ENCODE measurements around the gene RFC2. TPM values are rescaled to one million over a fixed set of nuclear protein-coding genes. Genes with fewer than 3 reads are reported as not detected.

The RFC2 gene
- total RNA-seq, 2 experiments from 2014 or later, result 77.4 to 79.2 TPM

GRCh38 chr7:74230446-74231231 is 23.6 kb downstream of the RFC2 start:
- H3K9me2 ChIP-seq (ENCODE audit: insufficient read depth, low read length), result no peaks in the 10 kb centered on the region
- peaks cover 40% of the 10 kb centered on the region for H3K4me1 ChIP-seq (ENCODE audit: insufficient read depth, low read length, poor library complexity, severe bottlenecking)
- no peak overlapping the region for H2AFZ ChIP-seq (ENCODE audit: low read length)
- ChIA-PET CTCF (ENCODE audit: unreplicated experiment) (interaction anchor here (0.9 kb wide), 1 partner anchor 171 kb away, joined by 3 read pairs; no protein-coding TSS in a partner anchor), POLR2A (interaction anchor here (0.8 to 1.5 kb wide), 2 partner anchors 11 to 52 kb away, joined by 3 to 5 read pairs; no protein-coding TSS in a partner anchor)
- H3K4me3 ChIP-seq (ENCODE audit: low read depth, low read length, poor library complexity, severe bottlenecking), result no peak overlapping the region
- H3K27ac ChIP-seq (ENCODE audit: low read depth, low read length, poor library complexity, severe bottlenecking), result peak overlapping the region; percentile 48
- peak; percentile 68 for DNase-seq (ENCODE audit: low spot score)
- no TSS peak for BruUV-seq (replicated peaks)
- H4K20me1 ChIP-seq (ENCODE audit: insufficient read depth, low read length), result 0 out of 2 replicates have a peak, but pooled peaks cover 7% of the 10 kb centered on the region
- intact Hi-C loops (cut with micrococcal nuclease; ENCODE audit: unreplicated experiment), result no loop called here
- H3K79me2 ChIP-seq (ENCODE audit: insufficient read depth, low read depth, low read length), result no peaks in the 10 kb centered on the region
- H3K36me3 ChIP-seq (ENCODE audit: insufficient read depth, low read length), result peaks cover 94% of the 10 kb centered on the region
- H3K4me2 ChIP-seq (ENCODE audit: low read length), result no peak overlapping the region
- TF ChIP-seq EZH2phosphoT487 (IDR thresholded peaks at IDR 0.05; ENCODE audit: borderline replicate concordance, low read depth, low read length), result no peak
- TF ChIP-seq CTCF (conservative IDR thresholded peaks at IDR 0.05; ENCODE audit: low read length), result no peak
- H3K9me3 ChIP-seq (ENCODE audit: low read length), result no peaks in the 10 kb centered on the region

- H3K4me1 ChIP-seq (ENCODE audit: insufficient read depth, low read length, poor library complexity, severe bottlenecking), result peaks cover 26% of the 10 kb centered on the region
- peaks cover 94% of the 10 kb centered on the region for H3K36me3 ChIP-seq (ENCODE audit: insufficient read depth, low read length)
- H3K4me2 ChIP-seq (ENCODE audit: low read length), result no peak overlapping the region
- ChIA-PET POLR2A (interaction anchor here (0.8 to 1.5 kb wide), 2 partner anchors 13 to 50 kb away, joined by 3 to 5 read pairs; no protein-coding TSS in a partner anchor), CTCF (ENCODE audit: unreplicated experiment) (no interaction called here)
- TSS peak; percentile 94 for BruUV-seq (replicated peaks)
- H2AFZ ChIP-seq (ENCODE audit: low read length), result no peak overlapping the region
- TF ChIP-seq EZH2phosphoT487 (IDR thresholded peaks at IDR 0.05; ENCODE audit: borderline replicate concordance, low read depth, low read length) (no peak), CTCF (conservative IDR thresholded peaks at IDR 0.05; ENCODE audit: low read length) (no peak)
- no peak overlapping the region for H3K4me3 ChIP-seq (ENCODE audit: low read depth, low read length, poor library complexity, severe bottlenecking)
- 0 out of 2 replicates have a peak, but pooled peaks cover 5% of the 10 kb centered on the region for H4K20me1 ChIP-seq (ENCODE audit: insufficient read depth, low read length)
- peak overlapping the region; percentile 48 for H3K27ac ChIP-seq (ENCODE audit: low read depth, low read length, poor library complexity, severe bottlenecking)
- no peaks in the 10 kb centered on the region for H3K9me3 ChIP-seq (ENCODE audit: low read length)
- DNase-seq (ENCODE audit: low spot score), result no peak
- intact Hi-C loops (cut with micrococcal nuclease; ENCODE audit: unreplicated experiment), result no loop called here
- H3K9me2 ChIP-seq (ENCODE audit: insufficient read depth, low read length), result no peaks in the 10 kb centered on the region
- no peaks in the 10 kb centered on the region for H3K79me2 ChIP-seq (ENCODE audit: insufficient read depth, low read depth, low read length)
These were observed 25.0 kb downstream of the RFC2 start for GRCh38 chr7:74228951-74229900.

Data from OCI-LY7 (cell line).